GM18508 (cell line): ENCODE measurements around the gene YRDC.

Source experiments
- ATAC-seq: cut with Tn5 transposase; IDR thresholded peaks from one replicate; pipeline ENCODE4 v1.9.1; 2021; ENCODE audit warnings: moderate number of reproducible peaks; ENCODE audit not compliant: insufficient read depth, unreplicated experiment

The YRDC gene

GRCh38 chr1:37822906-37823815 lies 15.2 kb upstream of the YRDC start:
- ATAC-seq, result no peak

GRCh38 chr1:37821481-37821880 lies 13.5 kb upstream of the YRDC start:
- ATAC-seq, result no peak

- no peak for ATAC-seq
Observed at GRCh38 chr1:37817481-37817880, 9.5 kb upstream of the YRDC start.

GRCh38 chr1:37814252-37814651 lies 6.2 kb upstream of the YRDC start:
- ATAC-seq, result no peak

DNA sequence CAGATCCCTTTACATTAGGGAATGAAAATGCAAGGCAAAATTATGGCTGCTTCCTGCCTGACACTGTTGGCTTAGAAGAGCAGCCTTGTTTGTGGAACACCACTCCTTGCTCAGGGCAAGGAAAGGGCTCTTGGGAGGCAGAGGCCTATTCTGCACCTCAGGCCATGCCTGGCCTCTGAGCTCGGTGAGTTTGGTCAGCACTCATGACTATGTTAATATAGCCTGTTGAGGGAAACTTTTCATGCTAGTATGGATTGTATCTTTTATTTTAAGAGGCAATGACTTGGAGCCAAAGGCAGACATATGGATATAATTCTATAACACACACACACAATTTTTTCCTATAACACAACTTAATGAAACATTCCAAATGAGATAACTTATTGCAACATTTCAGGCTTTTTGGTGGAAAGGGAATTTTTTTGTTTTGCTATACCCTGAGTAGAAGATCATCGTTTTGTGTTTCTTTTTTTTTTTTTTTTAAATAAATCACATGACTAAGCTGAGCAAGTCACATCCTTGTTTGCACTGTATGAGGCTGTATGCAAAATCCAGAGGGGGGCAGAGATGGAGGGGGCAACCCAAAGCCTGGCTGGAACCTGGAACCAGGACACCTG lies 5.6 kb upstream of the YRDC start:
- no peak for ATAC-seq

- ATAC-seq, result no peak
Observed at GRCh38 chr1:37811027-37811655, 3.1 kb upstream of the YRDC start.

GRCh38 chr1:37809942-37810341 lies 1.9 kb upstream of the YRDC start:
- no peak for ATAC-seq

GRCh38 chr1:37808369-37809319 lies 636 bp upstream of the YRDC start:
- ATAC-seq, result no peak

DNA sequence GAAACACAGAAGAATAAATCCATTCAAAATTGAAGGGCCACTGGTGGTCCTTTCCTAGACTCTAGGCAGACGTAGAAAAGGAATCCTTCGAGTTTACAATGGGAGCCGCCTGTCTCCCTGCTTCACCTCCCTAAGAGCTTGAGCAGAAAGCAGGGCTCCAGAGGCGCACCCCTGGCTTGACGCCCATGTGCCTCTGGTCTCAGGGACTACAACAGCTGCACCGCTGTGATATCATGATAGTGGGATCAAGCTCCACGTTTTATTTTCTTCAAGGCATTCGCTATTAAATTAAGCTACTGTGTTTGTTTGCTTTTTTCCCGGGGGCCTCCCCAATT lies 821 bp downstream of the YRDC start:
- ATAC-seq, result no peak

GRCh38 chr1:37802439-37802838 lies 5.6 kb downstream of the YRDC start:
- ATAC-seq, result no peak

DNA sequence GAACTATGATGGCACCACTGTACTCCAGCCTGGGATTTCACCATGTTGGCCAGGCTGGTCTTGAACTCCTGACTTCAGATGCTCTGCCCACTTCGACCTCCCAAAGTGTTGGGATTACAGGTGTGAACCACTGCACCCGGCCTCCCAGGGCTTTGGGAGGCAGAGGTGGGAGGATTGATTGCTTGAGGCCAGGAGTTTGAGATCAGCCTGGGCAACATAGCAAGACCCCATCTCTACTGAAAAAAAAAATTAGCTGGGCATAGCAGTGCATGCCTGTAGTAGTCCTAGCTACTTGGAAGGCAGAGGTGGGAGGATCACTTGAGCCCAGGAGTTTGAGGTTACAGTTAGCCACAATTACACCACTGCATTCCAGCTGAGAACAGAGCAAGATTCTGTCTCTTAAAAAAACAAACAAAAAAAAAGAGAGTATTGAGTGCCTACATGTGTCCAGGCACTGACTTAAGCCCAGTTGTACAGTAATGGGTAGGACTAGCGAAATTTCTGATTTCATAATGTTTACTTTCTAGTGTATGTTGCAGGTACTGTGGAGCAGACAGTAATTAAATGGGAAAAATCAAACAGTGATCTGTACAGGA lies 10.2 kb downstream of the YRDC start:
- ATAC-seq, result no peak

DNA sequence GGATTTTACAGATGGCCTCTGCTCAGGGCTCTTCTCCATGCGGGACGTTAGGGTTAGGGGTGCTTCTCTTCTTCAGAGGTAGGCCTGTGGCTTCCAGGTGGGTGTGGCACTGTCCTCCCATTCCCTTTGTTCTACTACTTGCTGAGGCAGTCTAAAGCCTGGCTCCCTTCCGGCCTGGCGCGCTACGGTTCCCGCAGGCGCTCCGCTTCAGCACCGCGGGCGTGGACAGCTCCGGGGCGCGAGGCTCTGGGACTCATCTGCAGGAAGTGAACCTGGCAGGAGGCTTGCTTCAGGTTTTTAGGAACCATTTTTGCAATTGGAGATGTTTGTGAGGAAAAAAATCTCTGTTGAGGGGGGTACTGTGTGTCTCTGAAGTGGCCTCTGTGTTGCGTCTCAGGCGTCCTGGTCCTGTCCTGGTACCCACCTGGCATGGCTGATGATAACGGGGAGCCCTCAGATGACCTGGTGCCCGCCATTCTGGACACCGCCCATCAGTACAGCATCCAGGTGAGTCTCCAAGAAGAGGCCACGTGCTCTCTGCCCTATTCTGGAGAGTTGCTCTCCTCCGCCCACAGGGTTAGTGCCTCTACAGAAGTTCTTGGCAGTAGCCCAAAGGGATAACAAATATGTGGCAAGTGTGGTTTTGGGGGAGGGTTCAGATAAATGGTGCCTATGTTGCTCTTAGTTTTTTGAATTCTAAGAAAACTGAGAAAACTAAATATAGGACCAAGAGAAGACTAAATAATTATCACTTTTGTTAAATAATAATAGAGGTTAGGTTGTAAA lies 12.5 kb downstream of the YRDC start:
- ATAC-seq, result no peak

GRCh38 chr1:37794372-37795339 lies 13.4 kb downstream of the YRDC start:
- ATAC-seq, result no peak

DNA sequence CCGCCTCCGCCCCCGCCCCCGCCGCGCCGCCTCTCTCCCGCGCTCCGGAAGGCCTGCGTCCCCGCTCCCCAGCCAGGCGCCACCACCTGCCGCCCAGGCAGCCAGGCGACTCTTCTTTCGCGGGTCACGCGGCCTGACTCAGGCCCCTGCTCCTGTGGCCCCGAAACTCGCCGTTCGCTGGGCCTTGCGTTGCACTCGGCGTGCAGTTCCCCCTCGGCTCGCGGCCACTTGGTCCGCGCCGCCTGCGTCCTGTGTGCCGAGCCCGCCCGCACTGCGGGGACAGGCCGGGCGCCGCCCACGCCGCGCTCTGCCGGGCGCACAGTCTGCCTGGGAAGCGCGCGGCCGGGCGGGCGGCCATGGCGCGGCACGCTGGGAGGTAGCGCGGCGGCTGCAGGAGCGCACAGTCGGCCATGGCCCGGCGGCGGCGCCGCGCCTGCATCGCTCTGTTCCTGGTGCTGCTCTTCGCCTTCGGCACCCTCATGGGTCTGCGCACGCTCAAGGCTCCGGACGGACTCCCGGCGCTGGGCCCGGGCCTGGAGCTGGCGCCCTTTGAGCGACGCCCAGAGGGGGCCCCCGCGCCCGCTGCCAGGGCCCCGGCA lies 14.1 kb downstream of the YRDC start, which contains the start of gene MANEAL:
MANEAL (plus strand) TSS at position 75 of the 599 bp plus-strand sequence; CDS start at position 411, 336 bp downstream.
- ATAC-seq, result no peak

GRCh38 chr1:37792943-37793686 lies 14.9 kb downstream of the YRDC start:
- no peak for ATAC-seq

- no peak for ATAC-seq
Observed at GRCh38 chr1:37782491-37782890, 25.5 kb downstream of the YRDC start.

DNA sequence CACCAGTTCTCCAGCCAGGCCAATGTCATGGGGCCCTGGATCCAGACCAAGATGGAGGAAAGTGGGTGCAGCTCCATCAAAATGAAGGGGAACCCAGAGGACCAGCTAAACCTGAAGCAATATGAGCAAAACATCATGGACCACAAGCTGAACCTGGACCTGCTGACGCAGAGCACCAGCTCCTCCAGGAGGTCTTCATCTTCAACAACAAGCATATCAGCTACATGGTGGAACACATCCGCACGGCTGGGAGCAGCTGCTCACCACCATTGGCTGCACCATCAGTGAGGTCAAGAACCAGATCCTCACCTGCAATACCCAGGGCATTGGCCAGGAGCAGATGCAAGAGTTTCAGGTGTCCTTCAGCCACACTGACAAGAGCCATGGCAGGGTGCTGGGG lies 29.4 kb downstream of the YRDC start:
- ATAC-seq, result no peak
